Upper lobe of left lung (tissue), 6 donors: ENCODE results near the gene ACOT4. TPM values are rescaled to one million over a fixed set of nuclear protein-coding genes. Genes with fewer than 3 reads are reported as not detected.
"Not testable (repeated sequence)": the region's sequence is repeated elsewhere in the genome, so short reads cannot be mapped to it uniquely, and the experiment has no call there.

Experiments
- ATAC-seq, 2 donors: fragments of 200-7000 bp; cut with Tn5 transposase; one replicate each; pipeline ENCODE4 v1.9.1; 2022; ENCODE audit warnings: mild to moderate bottlenecking in 2 of 2, moderate library complexity in 2 of 2; ENCODE audit not compliant: low FRiP score in 2 of 2
- DNase-seq, 2 donors: peaks; one replicate each; pipeline ENCODE4 v3.0.0-alpha.2; 2019 to 2020
- H3K27ac ChIP-seq, 4 donors: fragments of 200-600 bp; sonication (generic); one replicate each; pipeline ENCODE4 v1.5.1; 2016 to 2019
- H3K27me3 ChIP-seq, 4 donors: fragments of 200-600 bp; sonication (generic); one replicate each; pipeline ENCODE4 v1.5.1; 2017 to 2019
- H3K36me3 ChIP-seq, 4 donors: fragments of 200-600 bp; sonication (generic); one replicate each; pipeline ENCODE4 v1.5.1; 2016 to 2019
- H3K4me1 ChIP-seq, 4 donors: fragments of 200-600 bp; sonication (generic); one replicate each; pipeline ENCODE4 v1.5.1; 2018 to 2019
- H3K4me3 ChIP-seq, 4 donors: fragments of 200-600 bp; sonication (generic); one replicate each; pipeline ENCODE4 v1.5.1; 2017 to 2019; ENCODE audit warnings: mild to moderate bottlenecking in 2 of 4, moderate library complexity in 1 of 4
- H3K9me3 ChIP-seq, 4 donors: fragments of 200-600 bp; sonication (generic); one replicate each; pipeline ENCODE4 v1.5.1; 2018 to 2019
- EP300 ChIP-seq, 4 donors: sonication (generic); formaldehyde crosslinking; IDR thresholded peaks; one replicate each; pipeline ENCODE4 v1.5.1; 2017; ENCODE audit warnings: antibody characterized with exemption in 4 of 4, control low read depth in 2 of 4
- POLR2A ChIP-seq, 4 donors: fragments of 450-650 bp; IDR thresholded peaks; one replicate each; pipeline ENCODE4 v1.5.1; 2016 to 2017; ENCODE audit warnings: antibody characterized with exemption in 4 of 4, mild to moderate bottlenecking in 2 of 4
- POLR2AphosphoS5 ChIP-seq, 2 donors: sonication (generic); formaldehyde crosslinking; IDR thresholded peaks; one replicate each; pipeline ENCODE4 v1.5.1; 2017; ENCODE audit warnings: antibody characterized with exemption in 2 of 2
- WGBS, 2 donors: methylation state at CpG; one replicate each; pipeline ENCODE4 v1.1.5; 2017 to 2018; 5-methylcytosine and 5-hydroxymethylcytosine counted together
- total RNA-seq, 6 donors: library from RNA; depleted of rRNA in 4 of 6; stranded (reverse); fragments of >200 nt in 4 of 6; gene quantifications; one replicate each; pipeline versions ENCODE4 v1.1.0 to v1.2.1, GENCODE V29; 2016 to 2021
- TF ChIP-seq, protein P1 (sequence below), 6 experiments: fragments of 450-650 bp in 4 of 6; fragments of 200-600 bp in 2 of 6; sonication (generic) in 2 of 6; IDR thresholded peaks; one replicate each; pipeline ENCODE4 v1.5.1; 2016 to 2019; ENCODE audit warnings: antibody characterized with exemption in 6 of 6
- donor health status: DM: no; HTN: no; CAD: no; lungs with moderate emphysema.
- donor health status: DM: no; HTN: yes; CAD: no; lungs with severe emphysema.

ACOT4 gene
- total RNA-seq, 6 donors from 2014 or later = 1.3 to 6.4 (median 4.9) TPM; not detected in 1

- 14 to 17% methylated on average over 23 to 26 of the region's 53 CpGs for WGBS, 2 donors
- peak; percentile 43 to 91 for DNase-seq
- TF ChIP-seq EP300 (IDR thresholded peaks at IDR 0.05) (no peak), POLR2AphosphoS5 (IDR thresholded peaks at IDR 0.05) (no peak), POLR2A (IDR thresholded peaks at IDR 0.05) (no peak)
- TF ChIP-seq, protein P1, sequence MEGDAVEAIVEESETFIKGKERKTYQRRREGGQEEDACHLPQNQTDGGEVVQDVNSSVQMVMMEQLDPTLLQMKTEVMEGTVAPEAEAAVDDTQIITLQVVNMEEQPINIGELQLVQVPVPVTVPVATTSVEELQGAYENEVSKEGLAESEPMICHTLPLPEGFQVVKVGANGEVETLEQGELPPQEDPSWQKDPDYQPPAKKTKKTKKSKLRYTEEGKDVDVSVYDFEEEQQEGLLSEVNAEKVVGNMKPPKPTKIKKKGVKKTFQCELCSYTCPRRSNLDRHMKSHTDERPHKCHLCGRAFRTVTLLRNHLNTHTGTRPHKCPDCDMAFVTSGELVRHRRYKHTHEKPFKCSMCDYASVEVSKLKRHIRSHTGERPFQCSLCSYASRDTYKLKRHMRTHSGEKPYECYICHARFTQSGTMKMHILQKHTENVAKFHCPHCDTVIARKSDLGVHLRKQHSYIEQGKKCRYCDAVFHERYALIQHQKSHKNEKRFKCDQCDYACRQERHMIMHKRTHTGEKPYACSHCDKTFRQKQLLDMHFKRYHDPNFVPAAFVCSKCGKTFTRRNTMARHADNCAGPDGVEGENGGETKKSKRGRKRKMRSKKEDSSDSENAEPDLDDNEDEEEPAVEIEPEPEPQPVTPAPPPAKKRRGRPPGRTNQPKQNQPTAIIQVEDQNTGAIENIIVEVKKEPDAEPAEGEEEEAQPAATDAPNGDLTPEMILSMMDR (IDR thresholded peaks at IDR 0.05) = peak in 3 of 6 experiments; percentile 19 to 52 (median 31)
- no peaks in the 10 kb centered on the region for H3K27me3 ChIP-seq
- ATAC-seq = peak; percentile 74 to 82
- H3K27ac ChIP-seq = peak overlapping the region in 2 of 4 donors; percentile 40 to 68
- H3K4me1 ChIP-seq = peaks cover 0 to 18% (median 12%) of the 10 kb centered on the region in 4 donors
- H3K36me3 ChIP-seq = no peaks in the 10 kb centered on the region
- no peaks in the 10 kb centered on the region for H3K9me3 ChIP-seq
- peak overlapping the region; percentile 21 to 76 (median 58) for H3K4me3 ChIP-seq
Measured at GRCh38 chr14:73634011-73634833, 42.5 kb downstream of the ACOT4 start.

- not testable (repeated sequence) for ATAC-seq, H3K9me3 ChIP-seq, DNase-seq, H3K36me3 ChIP-seq, H3K27ac ChIP-seq, H3K4me3 ChIP-seq, H3K27me3 ChIP-seq
- H3K4me1 ChIP-seq = peaks cover 0 to 18% (median 12%) of the 10 kb centered on the region in 4 donors
- WGBS, 2 donors = 83 to 88% methylated on average over 10 of the region's 10 CpGs
Measured at GRCh38 chr14:73636355-73636754, 44.7 kb downstream of the ACOT4 start.

- no peak for ATAC-seq
- Histone ChIP-seq H3K4me3 (no peak overlapping the region), H3K36me3 (no peaks in the 10 kb centered on the region), H3K4me1 (peaks cover 0 to 18% (median 12%) of the 10 kb centered on the region in 4 donors), H3K27ac (no peak overlapping the region), H3K9me3 (no peaks in the 10 kb centered on the region), H3K27me3 (no peaks in the 10 kb centered on the region)
- no peak for DNase-seq
- TF ChIP-seq POLR2AphosphoS5 (IDR thresholded peaks at IDR 0.05) (no peak), POLR2A (IDR thresholded peaks at IDR 0.05) (no peak)
- TF ChIP-seq, protein P1 (IDR thresholded peaks at IDR 0.05) = no peak
- 89 to 90% methylated on average over 5 of the region's 5 CpGs for WGBS, 2 donors
Measured at GRCh38 chr14:73637830-73638229, 46.2 kb downstream of the ACOT4 start.

GRCh38 chr14:73640796-73641365, 49.2 kb downstream of the ACOT4 start:
- TF ChIP-seq, protein P1 (IDR thresholded peaks at IDR 0.05) = no peak
- TF ChIP-seq EP300 (IDR thresholded peaks at IDR 0.05) (no peak), POLR2A (IDR thresholded peaks at IDR 0.05) (no peak), POLR2AphosphoS5 (IDR thresholded peaks at IDR 0.05) (no peak)
- no peak overlapping the region for H3K27ac ChIP-seq
- ATAC-seq = no peak
- DNase-seq = no peak
- no peaks in the 10 kb centered on the region for H3K36me3 ChIP-seq
- 87 to 93% methylated on average over 5 of the region's 5 CpGs for WGBS, 2 donors
- peaks cover 11 to 16% (median 12%) of the 10 kb centered on the region in 4 donors for H3K4me1 ChIP-seq
- no peaks in the 10 kb centered on the region for H3K9me3 ChIP-seq
- no peak overlapping the region for H3K4me3 ChIP-seq
- no peaks in the 10 kb centered on the region for H3K27me3 ChIP-seq

DNA sequence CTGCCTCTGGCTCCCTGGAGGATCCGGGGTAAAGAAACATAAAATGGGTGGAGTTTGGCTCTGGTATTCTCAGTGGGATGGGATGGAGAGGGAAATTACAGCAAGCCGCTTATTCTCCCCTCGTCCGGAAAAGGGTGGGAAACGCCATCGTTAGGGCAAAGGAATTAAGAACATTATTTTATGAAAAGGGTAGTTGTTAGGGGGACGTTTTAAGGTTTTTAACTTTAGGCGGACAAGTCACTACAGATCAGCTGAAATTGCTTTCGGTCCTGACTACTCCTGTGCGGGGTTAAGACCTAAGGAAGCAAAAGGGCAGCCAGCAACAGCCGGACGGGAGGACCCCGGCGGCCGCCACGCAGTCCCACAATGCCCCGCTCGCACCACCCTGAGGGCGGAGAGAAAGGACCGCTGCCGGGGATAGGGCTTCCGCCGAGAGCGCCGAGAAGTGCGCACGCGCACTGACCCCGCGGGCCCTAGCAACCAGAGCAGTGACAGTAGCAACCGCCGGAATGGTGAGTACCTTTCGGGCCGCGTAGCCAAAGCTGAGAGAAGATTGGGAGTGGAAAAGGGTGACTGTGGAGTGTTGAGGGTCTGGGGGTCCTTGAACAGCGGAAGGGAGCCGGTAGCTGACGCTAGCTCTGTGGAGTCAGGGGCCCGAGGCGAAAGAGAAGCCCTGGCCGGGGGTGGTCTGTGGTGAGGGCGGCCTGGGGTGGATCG, 53.0 kb downstream of the ACOT4 start, which contains the start of gene DNAL1:
DNAL1 (plus strand) TSS at position 456 of the 717 bp plus-strand sequence; CDS start at position 510, 54 bp downstream.
- WGBS, 2 donors = 1% methylated on average over 24 to 41 of the region's 43 CpGs
- TF ChIP-seq, protein P1 (IDR thresholded peaks at IDR 0.05) = no peak
- peak in 1 of 4 donors; percentile 4 for TF ChIP-seq EP300 (IDR thresholded peaks at IDR 0.05)
- TF ChIP-seq POLR2A (IDR thresholded peaks at IDR 0.05) = peak in 1 of 4 donors; percentile 77
- peak; percentile 66 to 81 for TF ChIP-seq POLR2AphosphoS5 (IDR thresholded peaks at IDR 0.05)
- H3K4me1 ChIP-seq = peaks cover 11 to 18% (median 13%) of the 10 kb centered on the region in 4 donors

More for the DNA sequence above, 53.0 kb downstream of the ACOT4 start, which contains the start of gene DNAL1:
- Histone ChIP-seq H3K36me3 (no peaks in the 10 kb centered on the region), H3K27me3 (no peaks in the 10 kb centered on the region), H3K27ac (peak within 1 kb of the TSS; percentile 62 to 90 (median 81)), H3K4me3 (peak within 1 kb of the TSS; percentile 65 to 92 (median 82)), H3K9me3 (no peaks in the 10 kb centered on the region)
- DNase-seq (peak; percentile 96 to 99), ATAC-seq (peak; percentile 99 to 100)
